HG03520 (cell line): ENCODE results near the gene MTURN.

Source experiments
- ATAC-seq: cut with Tn5 transposase; IDR thresholded peaks from one replicate; pipeline ENCODE4 v1.9.1; 2021; ENCODE audit warnings: mild to moderate bottlenecking, moderate library complexity; ENCODE audit not compliant: unreplicated experiment

The MTURN gene

GRCh38 chr7:30201921-30202320, 67.1 kb downstream of the MTURN start:
- peak; percentile 28 for ATAC-seq

- ATAC-seq: no peak
Measured at GRCh38 chr7:30202671-30203070, 67.9 kb downstream of the MTURN start.

GRCh38 chr7:30206491-30206890, 71.7 kb downstream of the MTURN start:
- no peak for ATAC-seq

- no peak for ATAC-seq
Measured at GRCh38 chr7:30206942-30207341, 72.2 kb downstream of the MTURN start.

- no peak for ATAC-seq
Measured at GRCh38 chr7:30207376-30207775, 72.6 kb downstream of the MTURN start.

- no peak for ATAC-seq
Measured at GRCh38 chr7:30209951-30210350, 75.2 kb downstream of the MTURN start.
